ENCODE measurements around the gene LSM7.

The LSM7 gene

GRCh38 chr19:2315121-2315817 is 13.1 kb downstream of the LSM7 start:
- no peaks in the 10 kb centered on the region for H4K20me1 ChIP-seq (ENCODE audit: insufficient read depth, low read length)
- TF ChIP-seq CTCF (IDR thresholded peaks at IDR 0.05; ENCODE audit: low read length) (no peak), EZH2 (IDR thresholded peaks at IDR 0.05; ENCODE audit: borderline replicate concordance, low read length) (no peak)
- H3F3A ChIP-seq (ENCODE audit: insufficient read depth, low read length), result no peaks in the 10 kb centered on the region
- H3K9me3 ChIP-seq (ENCODE audit: low read length), result peaks cover 11% of the 10 kb centered on the region
- no peak overlapping the region for H3K9ac ChIP-seq (ENCODE audit: low read length)
- no peak overlapping the region for H3K4me3 ChIP-seq (ENCODE audit: low read depth, low read length, poor library complexity, severe bottlenecking)
- H3K79me2 ChIP-seq (ENCODE audit: insufficient read depth, low read length), result no peaks in the 10 kb centered on the region
- H3K4me1 ChIP-seq (ENCODE audit: insufficient read depth, low read length, severe bottlenecking), result peaks cover 33% of the 10 kb centered on the region
- H2AFZ ChIP-seq (ENCODE audit: low read length), result no peak overlapping the region
- peaks cover 9% of the 10 kb centered on the region; the same call in 1 of the 2 replicates for H3K36me3 ChIP-seq (ENCODE audit: insufficient read depth, low read length)
- H3K27ac ChIP-seq (ENCODE audit: low read depth, low read length, poor library complexity, severe bottlenecking), result no peak overlapping the region
- H3K27me3 ChIP-seq (ENCODE audit: insufficient read depth, low read length), result peaks cover 15% of the 10 kb centered on the region; the same call in 1 of the 2 replicates
- no peaks in the 10 kb centered on the region for H3K9me2 ChIP-seq (ENCODE audit: low read depth, low read length)
- no peak overlapping the region for H3K4me2 ChIP-seq (ENCODE audit: low read length)

GRCh38 chr19:2312820-2313501 is 15.4 kb downstream of the LSM7 start:
- peaks cover 19% of the 10 kb centered on the region; the same call in 1 of the 2 replicates for H3K27me3 ChIP-seq (ENCODE audit: insufficient read depth, low read length)
- H3K4me1 ChIP-seq (ENCODE audit: insufficient read depth, low read length, severe bottlenecking), result peaks cover 13% of the 10 kb centered on the region
- no peak overlapping the region for H3K9ac ChIP-seq (ENCODE audit: low read length)
- H3K4me2 ChIP-seq (ENCODE audit: low read length), result no peak overlapping the region
- no peak overlapping the region for H3K4me3 ChIP-seq (ENCODE audit: low read depth, low read length, poor library complexity, severe bottlenecking)
- H4K20me1 ChIP-seq (ENCODE audit: insufficient read depth, low read length), result no peaks in the 10 kb centered on the region
- H3K36me3 ChIP-seq (ENCODE audit: insufficient read depth, low read length), result peaks cover 9% of the 10 kb centered on the region; the same call in 1 of the 2 replicates
- H3K9me3 ChIP-seq (ENCODE audit: low read length), result peaks cover 11% of the 10 kb centered on the region
- no peak for TF ChIP-seq CTCF (IDR thresholded peaks at IDR 0.05; ENCODE audit: low read length)
- no peak for TF ChIP-seq EZH2 (IDR thresholded peaks at IDR 0.05; ENCODE audit: borderline replicate concordance, low read length)
- H2AFZ ChIP-seq (ENCODE audit: low read length), result no peak overlapping the region
- H3K79me2 ChIP-seq (ENCODE audit: insufficient read depth, low read length), result no peaks in the 10 kb centered on the region
- no peaks in the 10 kb centered on the region for H3K9me2 ChIP-seq (ENCODE audit: low read depth, low read length)
- H3K27ac ChIP-seq (ENCODE audit: low read depth, low read length, poor library complexity, severe bottlenecking), result no peak overlapping the region
- no peaks in the 10 kb centered on the region for H3F3A ChIP-seq (ENCODE audit: insufficient read depth, low read length)

GRCh38 chr19:2311093-2311492 is 17.3 kb downstream of the LSM7 start:
- no peaks in the 10 kb centered on the region for H3K9me2 ChIP-seq (ENCODE audit: low read depth, low read length)
- peaks cover 11% of the 10 kb centered on the region for H3K9me3 ChIP-seq (ENCODE audit: low read length)
- no peak overlapping the region for H2AFZ ChIP-seq (ENCODE audit: low read length)
- H3K79me2 ChIP-seq (ENCODE audit: insufficient read depth, low read length), result no peaks in the 10 kb centered on the region
- no peak overlapping the region for H3K9ac ChIP-seq (ENCODE audit: low read length)
- H3K4me2 ChIP-seq (ENCODE audit: low read length), result no peak overlapping the region
- H3K4me1 ChIP-seq (ENCODE audit: insufficient read depth, low read length, severe bottlenecking), result peaks cover 7% of the 10 kb centered on the region
- no peaks in the 10 kb centered on the region for H4K20me1 ChIP-seq (ENCODE audit: insufficient read depth, low read length)
- H3F3A ChIP-seq (ENCODE audit: insufficient read depth, low read length), result no peaks in the 10 kb centered on the region
- H3K4me3 ChIP-seq (ENCODE audit: low read depth, low read length, poor library complexity, severe bottlenecking), result no peak overlapping the region
- no peak overlapping the region for H3K27ac ChIP-seq (ENCODE audit: low read depth, low read length, poor library complexity, severe bottlenecking)
- H3K27me3 ChIP-seq (ENCODE audit: insufficient read depth, low read length), result peaks cover 19% of the 10 kb centered on the region; the same call in 1 of the 2 replicates
- H3K36me3 ChIP-seq (ENCODE audit: insufficient read depth, low read length), result peaks cover 9% of the 10 kb centered on the region; the same call in 1 of the 2 replicates
- TF ChIP-seq EZH2 (IDR thresholded peaks at IDR 0.05; ENCODE audit: borderline replicate concordance, low read length) (no peak), CTCF (IDR thresholded peaks at IDR 0.05; ENCODE audit: low read length) (no peak)

Data from OCI-LY1 (cell line).